ENCODE results near the gene CCL14.

Gene CCL14

GRCh38 chr17:35972945-35973332 is 13.6 kb downstream of the CCL14 start:
- H3K79me2 ChIP-seq (ENCODE audit: control insufficient read depth, low read length), result no peaks in the 10 kb centered on the region
- H3K27ac ChIP-seq (ENCODE audit: low read depth, low read length), result no peak overlapping the region
- H3F3A ChIP-seq (ENCODE audit: control insufficient read depth, insufficient read depth), result no peaks in the 10 kb centered on the region
- no peak overlapping the region for H3K4me2 ChIP-seq (ENCODE audit: low read length)
- H3K4me1 ChIP-seq (ENCODE audit: control insufficient read depth, low read length), result no peaks in the 10 kb centered on the region
- H3K9me2 ChIP-seq (replicated peaks; ENCODE audit: control insufficient read depth, low read length), result no peaks in the 10 kb centered on the region
- H4K20me1 ChIP-seq (ENCODE audit: control insufficient read depth, insufficient read depth, low read depth, low read length), result no peaks in the 10 kb centered on the region
- H3K9me3 ChIP-seq (ENCODE audit: control insufficient read depth, insufficient read depth, low read length), result no peaks in the 10 kb centered on the region
- no peak overlapping the region for H3K4me3 ChIP-seq (ENCODE audit: low read length)
- H3K36me3 ChIP-seq (ENCODE audit: control insufficient read depth, low read length), result no peaks in the 10 kb centered on the region
- H3K27me3 ChIP-seq (ENCODE audit: control insufficient read depth, low read length), result peaks cover 17% of the 10 kb centered on the region; the same call in 1 of the 2 replicates
- TF ChIP-seq EZH2phosphoT487 (IDR thresholded peaks at IDR 0.05; ENCODE audit: borderline replicate concordance, low read length) (no peak), CTCF (IDR thresholded peaks at IDR 0.05; ENCODE audit: low read depth, low read length, poor library complexity, severe bottlenecking) (no peak)

- Histone ChIP-seq H3F3A (ENCODE audit: control insufficient read depth, insufficient read depth) (no peaks in the 10 kb centered on the region), H3K4me3 (ENCODE audit: low read length) (no peak overlapping the region), H3K27me3 (ENCODE audit: control insufficient read depth, low read length) (peaks cover 17% of the 10 kb centered on the region; the same call in 1 of the 2 replicates), H3K9me2 (replicated peaks; ENCODE audit: control insufficient read depth, low read length) (no peaks in the 10 kb centered on the region), H3K27ac (ENCODE audit: low read depth, low read length) (no peak overlapping the region), H3K79me2 (ENCODE audit: control insufficient read depth, low read length) (no peaks in the 10 kb centered on the region), H3K4me2 (ENCODE audit: low read length) (no peak overlapping the region), H3K36me3 (ENCODE audit: control insufficient read depth, low read length) (no peaks in the 10 kb centered on the region), H4K20me1 (ENCODE audit: control insufficient read depth, insufficient read depth, low read depth, low read length) (no peaks in the 10 kb centered on the region), H3K4me1 (ENCODE audit: control insufficient read depth, low read length) (no peaks in the 10 kb centered on the region), H3K9me3 (ENCODE audit: control insufficient read depth, insufficient read depth, low read length) (no peaks in the 10 kb centered on the region)
- TF ChIP-seq CTCF (IDR thresholded peaks at IDR 0.05; ENCODE audit: low read depth, low read length, poor library complexity, severe bottlenecking) (no peak), EZH2phosphoT487 (IDR thresholded peaks at IDR 0.05; ENCODE audit: borderline replicate concordance, low read length) (no peak)
Measured at GRCh38 chr17:35972535-35972934, 14.0 kb downstream of the CCL14 start.

GRCh38 chr17:35972066-35972465 is 14.5 kb downstream of the CCL14 start:
- H3F3A ChIP-seq (ENCODE audit: control insufficient read depth, insufficient read depth), result no peaks in the 10 kb centered on the region
- H3K9me2 ChIP-seq (replicated peaks; ENCODE audit: control insufficient read depth, low read length), result no peaks in the 10 kb centered on the region
- peaks cover 14% of the 10 kb centered on the region; the same call in 1 of the 2 replicates for H3K27me3 ChIP-seq (ENCODE audit: control insufficient read depth, low read length)
- no peak overlapping the region for H3K4me3 ChIP-seq (ENCODE audit: low read length)
- no peak overlapping the region for H3K27ac ChIP-seq (ENCODE audit: low read depth, low read length)
- TF ChIP-seq CTCF (IDR thresholded peaks at IDR 0.05; ENCODE audit: low read depth, low read length, poor library complexity, severe bottlenecking) (no peak), EZH2phosphoT487 (IDR thresholded peaks at IDR 0.05; ENCODE audit: borderline replicate concordance, low read length) (no peak)
- H3K79me2 ChIP-seq (ENCODE audit: control insufficient read depth, low read length), result no peaks in the 10 kb centered on the region
- H3K9me3 ChIP-seq (ENCODE audit: control insufficient read depth, insufficient read depth, low read length), result no peaks in the 10 kb centered on the region
- no peaks in the 10 kb centered on the region for H3K4me1 ChIP-seq (ENCODE audit: control insufficient read depth, low read length)
- no peak overlapping the region for H3K4me2 ChIP-seq (ENCODE audit: low read length)
- H4K20me1 ChIP-seq (ENCODE audit: control insufficient read depth, insufficient read depth, low read depth, low read length), result no peaks in the 10 kb centered on the region
- H3K36me3 ChIP-seq (ENCODE audit: control insufficient read depth, low read length), result no peaks in the 10 kb centered on the region

Data from DOHH2 (cell line).